Liver (tissue), 9 donors: Measurements from ENCODE around the gene WNT7B. TPM values are rescaled to one million over a fixed set of nuclear protein-coding genes. Genes with fewer than 3 reads are reported as not detected.

ENCODE experiments used
- DNase-seq: peaks from one replicate; pipeline ENCODE4 v3.0.0-alpha.2; 2017; ENCODE audit warnings: low spot score
- H3K27ac ChIP-seq, 2 donors: one replicate each; pipeline ENCODE4 v1.7.0; 2013; ENCODE audit warnings: inconsistent platforms in 2 of 2, low read length in 2 of 2, control low read depth in 1 of 2, low read depth in 1 of 2, mild to moderate bottlenecking in 1 of 2
- H3K27me3 ChIP-seq, 4 donors: one replicate each; pipeline versions ENCODE4 v1.6.1 to v1.7.0; 2013; ENCODE audit warnings: low read length in 3 of 4, inconsistent platforms in 1 of 4, mild to moderate bottlenecking in 1 of 4, moderate library complexity in 1 of 4; ENCODE audit not compliant: control insufficient read depth in 4 of 4, insufficient read depth in 4 of 4
- H3K36me3 ChIP-seq, 4 donors: one replicate each; pipeline versions ENCODE4 v1.6.1 to v1.7.0; 2013; ENCODE audit warnings: low read length in 3 of 4, mild to moderate bottlenecking in 3 of 4, low read depth in 1 of 4, moderate library complexity in 1 of 4; ENCODE audit not compliant: control insufficient read depth in 4 of 4, insufficient read depth in 3 of 4
- H3K4me1 ChIP-seq, 4 donors: one replicate each; pipeline versions ENCODE4 v1.6.1 to v1.7.0; 2013; ENCODE audit warnings: low read length in 3 of 4, mild to moderate bottlenecking in 3 of 4, moderate library complexity in 1 of 4; ENCODE audit not compliant: control insufficient read depth in 4 of 4, insufficient read depth in 4 of 4
- H3K4me3 ChIP-seq, 3 donors: one replicate each; pipeline versions ENCODE4 v1.6.1 to v1.7.0; 2013; ENCODE audit warnings: low read length in 3 of 3, control low read depth in 1 of 3, low read depth in 1 of 3, mild to moderate bottlenecking in 1 of 3
- H3K9ac ChIP-seq, 2 donors: one replicate each; pipeline ENCODE4 v1.7.0; 2013; ENCODE audit warnings: low read length in 2 of 2, mild to moderate bottlenecking in 2 of 2, moderate library complexity in 2 of 2, control low read depth in 1 of 2, low read depth in 1 of 2
- H3K9me3 ChIP-seq, 4 donors: one replicate each; pipeline versions ENCODE4 v1.6.1 to v1.7.0; 2013; ENCODE audit warnings: low read length in 3 of 4; ENCODE audit not compliant: control insufficient read depth in 4 of 4
- ATF3 ChIP-seq: IDR thresholded peaks from 2 replicates; pipeline ENCODE4 v1.6.1; 2016; ENCODE audit warnings: antibody characterized with exemption
- FOXA1 ChIP-seq: IDR thresholded peaks from 2 replicates; pipeline ENCODE4 v1.6.1; 2016; ENCODE audit warnings: antibody characterized with exemption
- FOXA2 ChIP-seq: IDR thresholded peaks from 2 replicates; pipeline ENCODE4 v1.6.1; 2016; ENCODE audit warnings: antibody characterized with exemption
- GABPA ChIP-seq, 2 donors: IDR thresholded peaks in 1 of 2; conservative IDR thresholded peaks in 1 of 2; 2 replicates each; pipeline ENCODE4 v1.6.1; 2016; ENCODE audit warnings: antibody characterized with exemption in 2 of 2, mild to moderate bottlenecking in 1 of 2, moderate library complexity in 1 of 2
- HNF4A ChIP-seq, 2 donors: conservative IDR thresholded peaks; 2 replicates each; pipeline ENCODE4 v1.6.1; 2016; ENCODE audit warnings: antibody characterized with exemption in 2 of 2, mild to moderate bottlenecking in 2 of 2
- HNF4G ChIP-seq: IDR thresholded peaks from 2 replicates; pipeline ENCODE4 v1.6.1; 2016; ENCODE audit warnings: antibody characterized with exemption
- JUND ChIP-seq, 2 donors: IDR thresholded peaks; 2 replicates each; pipeline ENCODE4 v1.6.1; 2016; ENCODE audit warnings: antibody characterized with exemption in 2 of 2
- MAX ChIP-seq: IDR thresholded peaks from 2 replicates; pipeline ENCODE4 v1.6.1; 2016; ENCODE audit warnings: antibody characterized with exemption
- RAD21 ChIP-seq, 2 donors: IDR thresholded peaks; 2 replicates each; pipeline ENCODE4 v1.6.1; 2016; ENCODE audit warnings: antibody characterized with exemption in 2 of 2, mild to moderate bottlenecking in 2 of 2
- RXRA ChIP-seq, 2 donors: IDR thresholded peaks; 2 replicates each; pipeline ENCODE4 v1.6.1; 2017 to 2018; ENCODE audit warnings: antibody characterized with exemption in 2 of 2, mild to moderate bottlenecking in 1 of 2
- TAF1 ChIP-seq: conservative IDR thresholded peaks from 2 replicates; pipeline ENCODE4 v1.6.1; 2016; ENCODE audit warnings: antibody characterized with exemption, mild to moderate bottlenecking
- YY1 ChIP-seq: IDR thresholded peaks from 2 replicates; pipeline ENCODE4 v1.6.1; 2016; ENCODE audit warnings: antibody characterized with exemption, mild to moderate bottlenecking
- WGBS: extraction: QIAGEN DNeasy Blood & Tissue Kit; methylation state at CpG from one replicate; pipeline ENCODE4 v1.1.7; 2013; 5-methylcytosine and 5-hydroxymethylcytosine counted together
- polyA plus RNA-seq, 2 donors: library from polyadenylated mRNA; stranded (reverse) in 1 of 2; unstranded in 1 of 2; fragments of 200-250 nt in 1 of 2; fragments of >200 nt in 1 of 2; fragmentation: Nextera tagmentation in 1 of 2; extraction: Ambion mirVana in 1 of 2; gene quantifications; one replicate each; pipeline versions ENCODE4 v1.2.1 to v1.2.3, GENCODE V29; 2013 to 2015
- total RNA-seq, 2 donors: library from RNA; depleted of rRNA; stranded (reverse); fragments of >200 nt; gene quantifications; one replicate each; pipeline ENCODE4 v1.2.3, GENCODE V29; 2014
- TF ChIP-seq, protein P1 (sequence below): IDR thresholded peaks from 2 replicates; pipeline ENCODE4 v1.6.1; 2016; ENCODE audit warnings: antibody characterized with exemption, mild to moderate bottlenecking
- TF ChIP-seq, protein P2 (sequence below): fragments of 150-350 bp; IDR thresholded peaks from 2 replicates; pipeline ENCODE4 v1.5.1; 2017; ENCODE audit warnings: improper control_type of control experiment, low read depth, low read length; ENCODE audit not compliant: missing input control
- donor health status: healthy.
- donor health status: healthy.
- donor health status: healthy.
- donor health status: healthy.
- donor health status: healthy.

The WNT7B gene
- total and polyA plus RNA-seq, 4 donors: 0.06 to 0.28 TPM; not detected in 2

DNA sequence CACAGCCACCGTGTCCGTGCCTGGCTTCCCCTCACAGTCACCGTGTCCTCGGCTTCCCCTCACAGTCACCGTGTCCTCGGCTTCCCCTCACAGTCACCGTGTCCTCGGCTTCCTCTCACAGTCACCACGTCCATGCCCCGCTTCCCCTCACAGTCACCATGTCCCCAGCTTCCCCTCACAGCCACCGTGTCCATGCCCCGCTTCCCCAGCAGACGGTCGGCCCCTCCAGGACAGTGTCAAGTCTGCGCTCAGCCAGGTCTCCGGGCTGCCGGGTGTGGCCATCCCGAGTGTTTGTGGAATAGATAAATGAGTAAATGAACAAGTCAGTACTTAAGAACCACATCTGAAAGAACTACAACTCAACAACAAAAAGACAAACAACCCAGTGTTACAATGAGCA is 23.8 kb downstream of the WNT7B start:
- Histone ChIP-seq H3K27me3 (no peaks in the 10 kb centered on the region), H3K4me3 (no peak overlapping the region), H3K4me1 (no peaks in the 10 kb centered on the region), H3K27ac (no peak overlapping the region), H3K9me3 (no peaks in the 10 kb centered on the region), H3K9ac (no peak overlapping the region), H3K36me3 (no peaks in the 10 kb centered on the region)
- TF ChIP-seq TAF1: no peak
- TF ChIP-seq HNF4A (conservative IDR thresholded peaks at IDR 0.05): no peak
- no peak for TF ChIP-seq HNF4G
- no peak for TF ChIP-seq MAX
- TF ChIP-seq ATF3: no peak
- TF ChIP-seq RXRA (IDR thresholded peaks at IDR 0.05): no peak
- no peak for TF ChIP-seq FOXA2
- TF ChIP-seq JUND (IDR thresholded peaks at IDR 0.05): no peak
- 66% methylated on average over 18 of the region's 18 CpGs for WGBS
- DNase-seq: no peak

- no peaks in the 10 kb centered on the region for H3K27me3 ChIP-seq
- H3K4me3 ChIP-seq: no peak overlapping the region
- H3K27ac ChIP-seq: no peak overlapping the region
- 84% methylated on average over 12 of the region's 12 CpGs for WGBS
- no peak for TF ChIP-seq HNF4G
- TF ChIP-seq MAX: no peak
- TF ChIP-seq, protein P1, sequence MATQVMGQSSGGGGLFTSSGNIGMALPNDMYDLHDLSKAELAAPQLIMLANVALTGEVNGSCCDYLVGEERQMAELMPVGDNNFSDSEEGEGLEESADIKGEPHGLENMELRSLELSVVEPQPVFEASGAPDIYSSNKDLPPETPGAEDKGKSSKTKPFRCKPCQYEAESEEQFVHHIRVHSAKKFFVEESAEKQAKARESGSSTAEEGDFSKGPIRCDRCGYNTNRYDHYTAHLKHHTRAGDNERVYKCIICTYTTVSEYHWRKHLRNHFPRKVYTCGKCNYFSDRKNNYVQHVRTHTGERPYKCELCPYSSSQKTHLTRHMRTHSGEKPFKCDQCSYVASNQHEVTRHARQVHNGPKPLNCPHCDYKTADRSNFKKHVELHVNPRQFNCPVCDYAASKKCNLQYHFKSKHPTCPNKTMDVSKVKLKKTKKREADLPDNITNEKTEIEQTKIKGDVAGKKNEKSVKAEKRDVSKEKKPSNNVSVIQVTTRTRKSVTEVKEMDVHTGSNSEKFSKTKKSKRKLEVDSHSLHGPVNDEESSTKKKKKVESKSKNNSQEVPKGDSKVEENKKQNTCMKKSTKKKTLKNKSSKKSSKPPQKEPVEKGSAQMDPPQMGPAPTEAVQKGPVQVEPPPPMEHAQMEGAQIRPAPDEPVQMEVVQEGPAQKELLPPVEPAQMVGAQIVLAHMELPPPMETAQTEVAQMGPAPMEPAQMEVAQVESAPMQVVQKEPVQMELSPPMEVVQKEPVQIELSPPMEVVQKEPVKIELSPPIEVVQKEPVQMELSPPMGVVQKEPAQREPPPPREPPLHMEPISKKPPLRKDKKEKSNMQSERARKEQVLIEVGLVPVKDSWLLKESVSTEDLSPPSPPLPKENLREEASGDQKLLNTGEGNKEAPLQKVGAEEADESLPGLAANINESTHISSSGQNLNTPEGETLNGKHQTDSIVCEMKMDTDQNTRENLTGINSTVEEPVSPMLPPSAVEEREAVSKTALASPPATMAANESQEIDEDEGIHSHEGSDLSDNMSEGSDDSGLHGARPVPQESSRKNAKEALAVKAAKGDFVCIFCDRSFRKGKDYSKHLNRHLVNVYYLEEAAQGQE: no peak
- no peak for TF ChIP-seq RAD21 (IDR thresholded peaks at IDR 0.05)
- no peak for TF ChIP-seq GABPA (IDR thresholded peaks at IDR 0.05 in 1 of 2, conservative IDR thresholded peaks at IDR 0.05 in 1 of 2)
- H3K4me1 ChIP-seq: no peaks in the 10 kb centered on the region
- no peaks in the 10 kb centered on the region for H3K9me3 ChIP-seq
- no peak for DNase-seq
- no peaks in the 10 kb centered on the region for H3K36me3 ChIP-seq
- H3K9ac ChIP-seq: no peak overlapping the region
These were observed 24.4 kb downstream of the WNT7B start for GRCh38 chr22:45952553-45952952.

DNA sequence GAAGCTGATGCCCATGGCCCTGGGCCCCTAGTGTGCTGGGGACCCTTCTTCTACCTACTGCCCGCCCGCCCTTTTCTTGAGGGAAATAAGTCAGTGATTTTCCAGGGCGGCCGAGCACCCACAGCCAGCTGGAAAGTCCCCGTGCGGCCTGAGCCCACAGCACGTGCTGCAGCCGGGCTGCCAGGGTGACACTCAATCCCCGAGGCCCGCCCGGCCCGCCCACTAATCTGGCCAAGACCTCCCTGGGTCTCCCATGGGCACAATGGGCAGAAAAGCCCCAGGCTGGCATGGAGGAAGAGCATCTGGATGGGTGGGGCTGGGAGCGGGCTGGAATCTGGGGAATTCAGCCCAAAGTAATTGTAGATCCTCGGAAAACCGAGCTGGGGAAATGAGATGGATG is 24.8 kb downstream of the WNT7B start:
- 80% methylated on average over 15 of the region's 15 CpGs for WGBS
- Histone ChIP-seq H3K27ac (no peak overlapping the region), H3K4me1 (no peaks in the 10 kb centered on the region), H3K27me3 (no peaks in the 10 kb centered on the region), H3K9ac (no peak overlapping the region), H3K4me3 (no peak overlapping the region), H3K9me3 (no peaks in the 10 kb centered on the region), H3K36me3 (no peaks in the 10 kb centered on the region)
- no peak for DNase-seq
- TF ChIP-seq, protein P2, sequence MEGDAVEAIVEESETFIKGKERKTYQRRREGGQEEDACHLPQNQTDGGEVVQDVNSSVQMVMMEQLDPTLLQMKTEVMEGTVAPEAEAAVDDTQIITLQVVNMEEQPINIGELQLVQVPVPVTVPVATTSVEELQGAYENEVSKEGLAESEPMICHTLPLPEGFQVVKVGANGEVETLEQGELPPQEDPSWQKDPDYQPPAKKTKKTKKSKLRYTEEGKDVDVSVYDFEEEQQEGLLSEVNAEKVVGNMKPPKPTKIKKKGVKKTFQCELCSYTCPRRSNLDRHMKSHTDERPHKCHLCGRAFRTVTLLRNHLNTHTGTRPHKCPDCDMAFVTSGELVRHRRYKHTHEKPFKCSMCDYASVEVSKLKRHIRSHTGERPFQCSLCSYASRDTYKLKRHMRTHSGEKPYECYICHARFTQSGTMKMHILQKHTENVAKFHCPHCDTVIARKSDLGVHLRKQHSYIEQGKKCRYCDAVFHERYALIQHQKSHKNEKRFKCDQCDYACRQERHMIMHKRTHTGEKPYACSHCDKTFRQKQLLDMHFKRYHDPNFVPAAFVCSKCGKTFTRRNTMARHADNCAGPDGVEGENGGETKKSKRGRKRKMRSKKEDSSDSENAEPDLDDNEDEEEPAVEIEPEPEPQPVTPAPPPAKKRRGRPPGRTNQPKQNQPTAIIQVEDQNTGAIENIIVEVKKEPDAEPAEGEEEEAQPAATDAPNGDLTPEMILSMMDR: no peak
- TF ChIP-seq MAX (no peak), HNF4G (no peak), RAD21 (IDR thresholded peaks at IDR 0.05) (no peak), YY1 (no peak), TAF1 (no peak), GABPA (IDR thresholded peaks at IDR 0.05 in 1 of 2, conservative IDR thresholded peaks at IDR 0.05 in 1 of 2) (no peak), FOXA2 (no peak), RXRA (IDR thresholded peaks at IDR 0.05) (no peak), FOXA1 (no peak)
